Pancreas (tissue), 10 donors: Measurements from ENCODE around the gene DEDD. TPM values are rescaled to one million over a fixed set of nuclear protein-coding genes. Genes with fewer than 3 reads are reported as not detected.

Source experiments
- ATAC-seq, 4 donors: fragments of 200-7000 bp; cut with Tn5 transposase; one replicate each; pipeline versions ENCODE4 v1.8.0 to v1.9.1; 2020; ENCODE audit warnings: mild to moderate bottlenecking in 4 of 4, moderate library complexity in 4 of 4
- DNase-seq, 6 donors: peaks; one replicate each; pipeline ENCODE4 v3.0.0-alpha.2; 2020
- FAIRE-seq: peaks from 2 replicates; lab custom pipeline; 2012; peaks lifted over from hg19 to GRCh38; lab: Jason Lieb, UNC
- H3K27ac ChIP-seq, 4 donors: fragments of 200-600 bp; sonication (generic); 1 replicate in 3 of 4; 2 replicates in 1 of 4; pipeline versions ENCODE4 v1.5.0 to v1.8.0; 2020
- H3K27me3 ChIP-seq, 4 donors: fragments of 200-600 bp; one replicate each; pipeline ENCODE4 v1.8.0; 2021
- H3K36me3 ChIP-seq, 3 donors: fragments of 200-600 bp; sonication (generic) in 1 of 3; one replicate each; pipeline versions ENCODE4 v1.5.0 to v1.8.0; 2020 to 2021
- H3K4me1 ChIP-seq, 3 donors: fragments of 200-600 bp; one replicate each; pipeline ENCODE4 v1.8.0; 2021
- H3K4me3 ChIP-seq, 4 donors: fragments of 200-600 bp; sonication (generic) in 2 of 4; one replicate each; pipeline versions ENCODE4 v1.5.0 to v1.8.0; 2020 to 2021
- H3K9me3 ChIP-seq, 4 donors: fragments of 200-600 bp; one replicate each; pipeline ENCODE4 v1.8.0; 2021
- CTCF ChIP-seq, 4 donors: fragments of 200-600 bp; sonication (generic) in 3 of 4; IDR thresholded peaks; one replicate each; pipeline versions ENCODE4 v1.5.0 to v1.8.0; 2021; ENCODE audit warnings: antibody characterized with exemption in 4 of 4
- WGBS, 2 donors: extraction: QIAGEN DNeasy Blood & Tissue Kit; methylation state at CpG; one replicate each; pipeline ENCODE4 v1.1.7; 2013; 5-methylcytosine and 5-hydroxymethylcytosine counted together
- intact Hi-C, 3 donors: fragments of 100-400 bp; cut with DNase I; formaldehyde crosslinking; loops; one replicate each; pipeline versions ENCODE4 v1.11.1 to v1.14.2; 2022
- polyA plus RNA-seq, 2 donors: library from polyadenylated mRNA; stranded (reverse); fragments of 200-250 nt; gene quantifications; one replicate each; pipeline ENCODE4 v1.2.3, GENCODE V29; 2013
- total RNA-seq, 6 donors: library from RNA; stranded (reverse); fragmentation: NEBNext Ultra II Directional in 4 of 6; extraction: Animal tissue kit (Norgen Biotek cat#: 25700) in 4 of 6; gene quantifications; one replicate each; pipeline versions ENCODE4 v1.2.1 to v1.2.4, GENCODE V29; 2021 to 2023
- donor health status: healthy with polysubstance abuse.
- donor health status: DM: no; HTN: no; CAD: no; lungs with moderate emphysema.
- donor health status: DM: no; HTN: no; CAD: no.
- donor health status: control.
- donor health status: control.
- donor health status: Bipolar disorder and iron deficiency.
- donor health status: DM: yes; HTN: yes; CAD: no.
- donor health status: DM: no; HTN: no; CAD: no.
- donor health status: DM: no; HTN: no; CAD: no.
- donor health status: DM: yes; HTN: yes; CAD: no.

The DEDD gene
- total and polyA plus RNA-seq, 8 donors: 11.1 to 20.8 (median 15.6) TPM

- 82 to 85% methylated on average over 9 of the region's 9 CpGs for WGBS, 2 donors
- H3K4me1 ChIP-seq: no peaks in the 10 kb centered on the region
- intact Hi-C loops: no loop called here
- no peaks in the 10 kb centered on the region for H3K36me3 ChIP-seq
- TF ChIP-seq CTCF (IDR thresholded peaks at IDR 0.05): no peak
- no peak overlapping the region for H3K4me3 ChIP-seq
- H3K27me3 ChIP-seq: no peaks in the 10 kb centered on the region
- no peak overlapping the region for H3K27ac ChIP-seq
- ATAC-seq: no peak
- no peaks in the 10 kb centered on the region for H3K9me3 ChIP-seq
- no peak for DNase-seq
- FAIRE-seq: no peak
These were observed 55.0 kb downstream of the DEDD start for GRCh38 chr1:161077426-161077825.

GRCh38 chr1:161076410-161076809, 56.1 kb downstream of the DEDD start:
- intact Hi-C loops: no loop called here
- no peaks in the 10 kb centered on the region for H3K36me3 ChIP-seq

DNA sequence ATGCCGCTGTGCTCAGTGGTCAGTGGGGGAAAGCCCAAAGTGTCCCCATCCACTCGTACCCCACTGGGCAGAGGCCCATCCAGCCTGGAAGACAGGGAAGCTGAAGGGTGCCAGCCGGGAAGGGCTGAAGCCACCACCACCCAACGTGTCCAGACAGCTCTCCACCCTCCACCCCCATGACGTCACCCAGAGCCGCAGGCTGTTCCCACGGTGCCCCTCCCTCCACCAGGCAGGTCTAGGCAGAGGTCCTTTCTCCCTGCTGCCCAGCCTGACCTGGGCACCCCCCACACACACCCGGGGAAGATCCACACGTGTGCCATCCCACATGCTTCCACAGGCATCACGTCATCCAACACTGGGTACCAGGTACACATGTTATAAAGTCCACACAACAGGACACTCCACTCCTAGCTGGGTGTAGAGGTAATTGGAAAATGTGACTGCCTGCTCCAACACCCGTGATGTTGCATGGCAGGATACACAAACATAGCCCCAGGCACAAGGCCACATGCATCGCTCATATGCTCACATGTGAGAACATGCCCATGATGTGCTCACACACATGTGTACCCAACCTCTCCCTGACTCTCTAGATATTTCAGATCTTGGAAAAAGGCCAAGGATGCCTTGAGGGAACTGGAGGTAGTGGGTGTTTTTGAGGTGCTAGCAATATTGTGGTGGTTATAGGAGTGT, 57.6 kb downstream of the DEDD start:
- Histone ChIP-seq H3K4me3 (no peak overlapping the region), H3K27me3 (no peaks in the 10 kb centered on the region), H3K27ac (no peak overlapping the region), H3K4me1 (no peaks in the 10 kb centered on the region), H3K36me3 (no peaks in the 10 kb centered on the region), H3K9me3 (no peaks in the 10 kb centered on the region)
- 75 to 85% methylated on average over 12 of the region's 12 CpGs for WGBS, 2 donors
- ATAC-seq: peak in 1 of 4 donors; percentile 13
- DNase-seq: no peak
- TF ChIP-seq CTCF (IDR thresholded peaks at IDR 0.05): no peak
- intact Hi-C loops: no loop called here
- no peak for FAIRE-seq

More at GRCh38 chr1:161076410-161076809, 56.1 kb downstream of the DEDD start:
- no peak for TF ChIP-seq CTCF (IDR thresholded peaks at IDR 0.05)
- Histone ChIP-seq H3K4me1 (no peaks in the 10 kb centered on the region), H3K27ac (no peak overlapping the region), H3K27me3 (no peaks in the 10 kb centered on the region), H3K4me3 (no peak overlapping the region), H3K9me3 (no peaks in the 10 kb centered on the region)
- no peak for DNase-seq
- no peak for FAIRE-seq
- no peak for ATAC-seq

- TF ChIP-seq CTCF (IDR thresholded peaks at IDR 0.05): no peak
- WGBS, 2 donors: 65 to 70% methylated on average over 7 of the region's 7 CpGs
- DNase-seq (no peak), ATAC-seq (peak in 2 of 4 donors; percentile 11 to 23), FAIRE-seq (no peak)
- Histone ChIP-seq H3K4me3 (no peak overlapping the region), H3K27ac (no peak overlapping the region), H3K9me3 (no peaks in the 10 kb centered on the region), H3K27me3 (no peaks in the 10 kb centered on the region), H3K4me1 (no peaks in the 10 kb centered on the region), H3K36me3 (no peaks in the 10 kb centered on the region)
- intact Hi-C loops: no loop called here
These were observed 58.9 kb downstream of the DEDD start for GRCh38 chr1:161073474-161074121.
